ENCODE data around the gene CNOT1.
"Not testable (repeated sequence)": the region's sequence is repeated elsewhere in the genome, so short reads cannot be mapped to it uniquely, and the experiment has no call there.

The CNOT1 gene

DNA sequence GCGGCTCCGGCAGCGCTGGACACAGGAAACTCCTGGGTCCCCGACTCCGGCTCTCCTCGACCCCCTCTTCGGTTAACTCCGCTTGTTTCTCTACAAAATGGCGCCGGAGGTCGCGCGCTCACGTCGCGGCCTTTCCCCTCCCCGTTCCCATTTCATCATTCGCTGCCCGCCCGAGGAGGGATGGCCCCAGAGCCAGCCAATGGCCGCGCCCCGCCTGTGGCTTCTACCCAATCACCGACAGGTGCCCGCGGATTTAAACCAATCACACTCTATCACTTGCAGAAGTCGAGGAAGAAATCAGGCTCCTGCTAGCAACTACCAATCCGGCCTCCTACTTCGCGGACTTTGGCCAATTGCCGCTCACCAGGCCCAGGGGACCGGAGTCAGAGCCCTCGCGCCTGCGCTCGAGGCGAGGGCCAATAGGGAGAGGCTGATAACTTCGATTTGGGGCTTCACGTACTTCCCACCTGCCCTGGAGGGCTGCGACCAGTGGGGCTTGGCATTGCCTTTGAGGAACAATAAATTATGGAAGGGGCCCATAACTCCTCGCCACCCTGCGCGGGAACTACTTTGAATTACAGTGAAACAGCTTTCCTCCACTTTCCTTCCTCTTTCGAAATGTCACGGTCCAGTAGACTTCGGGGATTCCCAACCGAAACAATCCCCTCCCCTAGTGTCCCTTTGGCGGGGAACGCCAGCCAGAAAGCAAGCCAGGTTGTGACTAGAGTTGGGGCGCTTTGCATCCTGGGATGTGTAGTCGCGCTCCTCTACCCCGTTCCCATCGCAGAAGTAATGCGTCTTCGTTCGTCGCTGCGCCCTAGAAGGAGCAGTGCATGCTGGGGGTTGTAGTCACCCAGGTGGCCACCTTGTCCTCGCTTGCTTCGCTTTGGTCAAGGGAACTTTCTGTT is at the start of gene CNOT1:
TSS of gene CNOT1 (minus strand) at position 94 of the 908 bp plus-strand sequence. CDS start 30,489 bp downstream, outside the sequence.
- peak; percentile 100 for DNase-seq

DNA sequence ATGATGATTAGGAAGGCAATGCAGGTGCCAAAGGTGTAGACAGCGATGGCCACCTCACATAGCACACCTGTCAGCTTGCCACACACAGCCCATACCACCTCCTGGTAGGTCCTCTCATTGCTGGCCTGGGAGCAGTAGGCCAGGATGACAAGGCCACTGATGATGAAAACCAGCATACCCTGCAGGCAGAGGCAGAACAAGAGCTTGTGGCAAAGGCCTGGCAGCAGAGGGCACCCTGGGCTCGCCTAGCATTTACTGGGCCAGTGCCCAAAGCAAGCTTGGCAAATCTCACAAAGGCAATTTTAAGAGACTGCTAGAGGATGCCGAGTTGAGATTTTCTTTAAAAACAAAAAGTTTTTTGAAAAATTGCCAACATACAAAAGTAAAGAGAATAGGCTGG is 49.1 kb upstream of the CNOT1 start:
- no peak for DNase-seq

DNA sequence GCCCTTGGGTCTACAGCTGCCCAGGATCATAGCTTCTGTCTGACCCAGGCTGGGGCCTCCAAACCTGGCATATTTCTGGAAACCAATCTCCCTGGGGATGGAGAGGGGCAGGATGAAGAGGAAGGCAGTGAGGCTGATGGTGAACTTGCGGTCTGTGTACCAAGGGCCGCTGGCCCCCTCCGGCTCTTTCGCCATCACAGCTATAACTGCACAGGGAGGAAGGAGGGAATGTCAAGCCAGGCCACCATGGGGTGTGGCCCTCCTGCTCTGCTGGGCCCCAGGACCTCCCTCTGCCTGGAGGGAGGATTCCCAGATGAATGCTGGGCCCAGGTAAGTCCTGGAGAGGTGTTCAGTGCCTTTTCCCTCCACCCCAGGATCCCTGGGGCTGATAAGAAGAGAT is 48.6 kb upstream of the CNOT1 start:
- DNase-seq: no peak

DNA sequence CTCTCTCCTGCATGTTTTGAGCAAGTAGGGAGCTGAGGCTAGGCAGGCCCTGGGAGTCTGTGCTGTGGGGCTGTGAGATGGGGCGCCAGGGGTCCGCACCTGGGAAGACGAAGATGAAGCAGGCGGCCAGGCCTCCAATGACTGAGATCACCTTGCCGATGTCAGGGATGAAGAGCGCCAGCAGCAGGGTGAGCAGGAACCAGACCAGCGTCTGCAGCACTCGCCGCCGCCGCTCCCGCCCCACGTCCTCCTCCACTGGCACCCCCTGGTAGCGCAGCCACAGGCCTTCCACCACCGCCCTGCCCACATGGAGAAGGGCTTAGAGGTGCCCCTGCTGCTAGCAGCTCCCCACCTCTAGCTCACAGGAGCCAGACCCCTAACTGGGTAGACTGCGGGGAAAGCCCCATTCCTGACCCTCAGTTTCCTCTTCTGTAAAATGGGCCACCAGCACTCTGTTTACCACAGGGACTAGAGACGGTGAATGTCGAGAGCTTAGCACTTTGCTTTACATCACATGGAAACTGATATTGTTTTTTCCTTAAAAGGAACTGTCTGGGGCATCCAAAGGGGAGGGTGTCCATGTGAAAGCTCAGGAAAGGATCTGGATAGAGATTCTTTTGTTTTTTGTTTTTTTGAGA is 41.4 kb upstream of the CNOT1 start:
- DNase-seq: no peak

DNA sequence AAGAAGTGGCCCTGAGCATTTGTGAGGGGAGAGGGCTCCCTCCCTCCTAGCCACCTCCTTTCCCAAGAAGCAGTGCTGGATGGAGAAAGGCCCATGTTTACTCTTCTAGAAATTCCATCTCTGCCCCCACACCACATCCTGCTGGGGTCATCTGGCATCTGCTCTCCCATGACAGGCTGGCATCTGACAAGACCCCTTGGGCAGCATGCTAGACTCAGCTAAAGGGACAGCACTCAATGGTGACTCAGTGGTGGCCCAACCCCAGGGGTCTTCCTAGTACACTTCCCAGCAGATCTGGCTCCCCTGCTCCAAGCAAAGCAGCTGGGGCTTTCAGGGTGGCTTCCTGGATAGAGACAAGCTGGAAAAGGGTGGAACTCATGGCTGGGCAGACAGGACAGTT is 40.6 kb upstream of the CNOT1 start:
- DNase-seq: no peak

DNA sequence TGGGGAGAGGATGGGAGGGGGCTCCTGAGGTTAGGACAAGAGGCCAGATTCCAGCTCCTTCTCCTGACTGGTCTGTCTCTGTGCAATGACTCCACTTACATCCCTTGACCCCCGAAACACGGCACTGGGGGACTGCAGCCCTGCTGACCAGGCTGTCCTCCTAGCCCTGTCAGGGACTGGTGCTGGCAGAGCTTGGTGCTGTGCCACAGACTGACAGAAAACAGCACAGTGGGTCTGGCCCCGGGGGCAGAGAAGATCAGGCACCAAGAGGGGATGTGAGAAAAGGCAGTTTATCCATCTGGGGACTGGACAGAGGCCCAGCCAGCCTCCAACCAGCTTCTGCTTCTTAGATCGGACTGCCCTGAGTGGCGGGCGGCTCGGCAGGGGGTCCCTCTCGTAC is 35.6 kb upstream of the CNOT1 start:
- no peak for DNase-seq

DNA sequence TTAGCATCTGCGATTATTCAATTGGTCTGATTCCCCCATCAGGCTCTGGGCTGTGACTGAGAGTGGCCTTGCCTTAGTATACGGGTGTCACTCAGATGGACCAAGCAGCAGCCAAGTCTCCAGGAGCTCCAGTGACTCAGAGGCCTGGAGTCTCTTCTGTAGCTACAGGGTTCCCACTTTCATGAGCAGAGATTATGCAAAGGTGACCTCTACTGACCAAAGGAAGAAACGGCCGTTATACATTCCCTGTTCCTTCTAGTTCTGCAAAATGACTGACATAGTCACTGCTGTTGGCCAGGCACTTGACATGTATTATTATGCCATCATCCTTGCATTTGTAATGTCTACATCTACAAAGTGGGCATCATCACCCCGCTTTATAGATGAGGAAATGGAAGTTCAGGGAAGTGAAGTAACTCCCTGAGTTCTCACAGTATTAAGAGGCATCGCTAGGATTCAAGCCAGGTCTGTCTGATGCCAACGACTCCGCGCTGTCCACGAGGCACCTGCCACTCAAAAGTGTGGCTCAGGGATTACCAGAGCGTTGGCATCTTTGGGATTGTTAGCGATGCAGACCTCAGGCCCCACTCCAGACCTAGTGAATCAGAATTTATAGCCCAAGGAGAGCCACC is 31.7 kb upstream of the CNOT1 start:
- peak; percentile 54 for DNase-seq

DNA sequence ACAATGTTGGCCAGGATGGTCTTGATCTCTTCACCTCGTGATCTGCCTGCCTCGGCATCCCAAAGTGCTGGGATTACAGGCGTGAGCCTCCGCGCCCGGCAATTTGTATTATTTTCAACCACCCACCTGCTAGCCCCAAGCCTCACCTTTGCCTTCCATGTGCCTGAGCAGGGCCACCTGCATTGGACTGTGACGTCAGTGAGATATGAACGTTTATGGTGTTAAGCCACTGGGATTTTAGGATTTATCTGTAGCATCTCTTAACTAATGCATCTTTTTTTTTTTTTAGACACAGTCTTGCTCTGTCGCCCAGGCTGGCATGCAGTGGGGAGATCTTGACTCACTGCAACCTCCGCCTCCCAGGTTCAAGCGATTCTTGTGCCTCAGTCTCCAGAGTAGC is 30.3 kb upstream of the CNOT1 start:
- not testable (repeated sequence) for DNase-seq

DNA sequence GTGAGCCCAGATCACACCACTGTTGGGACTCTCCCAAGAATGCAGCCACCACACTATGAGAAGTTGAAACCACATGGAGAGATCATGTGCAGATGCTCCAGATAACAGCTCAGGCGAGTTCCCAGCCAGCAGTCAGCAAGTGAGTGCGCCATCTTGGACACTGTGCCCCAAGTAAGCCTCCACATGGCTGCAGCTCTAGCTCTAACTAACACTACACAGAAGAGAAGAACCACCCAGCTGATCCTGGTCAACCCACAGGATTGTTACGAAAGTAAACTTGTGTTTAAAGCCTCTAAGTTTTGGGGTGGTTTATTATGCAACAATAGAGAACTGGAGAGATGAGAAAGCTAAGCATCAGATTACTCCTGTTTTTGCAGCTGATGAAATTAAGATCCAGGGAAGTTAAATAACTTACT is 29.2 kb upstream of the CNOT1 start:
- no peak for DNase-seq

DNA sequence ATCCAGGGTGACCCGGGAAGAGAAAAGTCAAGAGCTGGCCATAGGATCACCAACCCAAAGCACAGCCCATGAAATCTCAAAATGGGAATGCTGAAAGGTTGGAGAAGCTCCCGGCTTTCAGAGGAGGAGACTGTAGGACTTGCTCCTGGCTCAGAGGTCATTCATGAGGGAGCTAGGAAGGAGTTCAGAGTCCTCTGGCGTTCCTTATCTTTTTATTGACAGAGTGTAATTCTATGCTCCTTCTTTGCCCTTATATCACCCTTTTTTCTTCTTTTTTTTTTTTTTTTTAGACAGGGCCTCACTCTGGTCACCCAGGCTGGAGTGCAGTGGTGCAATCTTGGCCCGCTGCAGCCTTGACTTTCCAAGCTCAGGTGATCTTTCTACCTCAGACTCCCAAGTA is 27.3 kb upstream of the CNOT1 start:
- DNase-seq: no peak

DNA sequence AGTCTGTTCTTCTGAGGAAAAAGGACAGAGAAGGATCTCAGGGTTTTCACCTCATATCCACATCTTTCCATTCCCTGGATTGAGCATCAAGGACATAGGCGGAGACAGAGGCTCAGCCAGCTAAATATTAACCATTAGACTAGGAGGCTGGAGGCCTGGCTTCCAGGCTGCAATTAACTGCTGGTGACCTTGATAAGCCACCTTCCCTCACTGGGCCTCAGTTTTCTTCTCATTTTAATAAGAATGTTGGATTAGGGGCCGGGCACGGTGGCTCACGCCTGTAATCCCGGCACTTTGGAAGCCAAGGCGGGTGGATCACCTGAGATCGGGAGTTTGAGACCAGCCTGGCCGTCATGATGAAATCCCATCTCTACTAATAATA is 25.6 kb upstream of the CNOT1 start:
- DNase-seq: no peak

DNA sequence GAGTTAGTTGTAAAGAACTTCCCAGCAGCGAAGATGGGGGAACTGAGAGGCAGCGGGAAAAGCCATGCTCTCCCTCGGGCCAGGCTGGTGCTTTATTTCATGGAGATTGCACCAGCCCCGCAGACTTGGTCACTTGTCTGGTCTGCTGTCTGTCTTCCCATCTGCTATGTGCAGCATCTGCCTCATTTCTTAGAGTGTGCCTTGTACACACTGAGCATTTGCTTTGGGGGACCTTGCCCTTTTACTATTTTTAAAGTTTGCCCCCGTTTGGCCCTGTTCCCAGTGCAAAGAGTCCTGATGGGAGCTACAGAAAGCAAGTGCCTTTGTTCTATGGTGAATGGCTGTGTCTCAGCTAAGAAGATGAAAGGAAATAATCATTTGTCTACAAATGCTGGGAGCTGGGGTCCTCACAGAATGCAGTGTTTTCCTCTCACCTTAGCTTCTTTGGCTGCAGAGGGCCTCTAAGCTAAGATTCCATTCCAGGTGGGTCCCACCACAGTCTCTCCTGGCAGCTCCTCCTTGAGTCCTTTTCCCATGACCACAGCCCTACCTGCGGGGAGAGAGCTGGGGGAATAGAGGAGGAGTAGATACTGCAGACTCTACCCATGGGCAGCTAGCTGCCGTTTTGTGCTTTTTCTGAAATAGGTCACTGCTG is 25.1 kb upstream of the CNOT1 start:
- DNase-seq: no peak

DNA sequence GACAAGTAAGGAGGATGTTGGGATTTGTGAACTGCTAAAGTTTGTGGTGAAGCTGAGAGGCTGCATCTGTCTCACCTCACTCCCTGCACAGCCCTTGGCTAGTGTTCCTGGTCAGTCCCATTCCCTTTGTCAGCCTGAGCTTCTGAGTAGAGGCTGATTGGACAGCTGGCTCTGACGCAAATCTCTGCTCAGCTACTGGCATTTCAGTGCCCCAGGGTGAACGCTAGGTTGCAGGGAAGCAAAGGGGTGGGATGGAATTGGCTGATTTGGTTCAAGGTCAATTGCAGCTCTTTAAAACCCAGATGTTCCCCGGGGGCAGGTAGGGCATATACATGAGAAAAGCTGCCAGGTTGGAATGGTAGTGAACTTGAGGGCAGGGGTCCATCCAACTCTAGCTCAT is 23.1 kb upstream of the CNOT1 start:
- DNase-seq: no peak

DNA sequence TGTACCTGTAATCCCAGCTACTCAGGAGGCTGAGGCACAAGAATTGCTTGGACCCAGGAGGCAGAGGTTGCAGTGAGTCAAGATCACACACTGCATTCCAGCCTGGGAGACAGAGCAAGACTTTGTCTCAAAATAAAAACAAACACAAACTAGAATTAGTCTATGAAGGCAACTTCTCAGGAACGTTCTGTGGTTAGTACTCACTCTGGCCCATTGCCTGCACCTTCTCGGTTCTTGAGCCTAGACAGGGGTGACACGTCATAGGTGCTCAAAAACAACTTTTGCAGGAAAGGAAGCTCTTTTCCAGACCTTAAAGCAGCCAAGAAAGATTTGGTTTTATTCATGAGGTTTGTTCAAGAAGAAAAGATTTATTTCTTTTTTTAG is 22.3 kb upstream of the CNOT1 start:
- DNase-seq: no peak

DNA sequence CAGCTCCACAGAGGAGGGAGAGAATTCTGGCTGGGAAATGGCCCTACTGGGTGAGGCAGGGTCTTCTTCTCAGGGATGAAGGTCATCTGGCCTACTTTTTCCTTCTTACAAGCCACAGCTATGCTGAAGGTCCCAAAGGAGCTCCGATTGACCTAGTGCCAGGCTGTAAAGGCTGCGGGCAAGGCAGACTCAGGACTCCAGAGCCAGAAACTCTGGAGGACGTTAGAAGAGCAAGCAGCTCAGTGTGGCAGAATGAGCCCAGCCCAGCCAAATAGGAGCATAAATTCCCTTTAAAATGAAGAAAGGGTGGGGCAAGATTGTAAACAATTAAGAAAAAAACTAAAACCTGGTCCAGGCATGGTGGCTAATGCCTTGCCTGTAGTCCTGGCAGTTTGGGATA is 20.1 kb upstream of the CNOT1 start:
- DNase-seq: no peak

DNA sequence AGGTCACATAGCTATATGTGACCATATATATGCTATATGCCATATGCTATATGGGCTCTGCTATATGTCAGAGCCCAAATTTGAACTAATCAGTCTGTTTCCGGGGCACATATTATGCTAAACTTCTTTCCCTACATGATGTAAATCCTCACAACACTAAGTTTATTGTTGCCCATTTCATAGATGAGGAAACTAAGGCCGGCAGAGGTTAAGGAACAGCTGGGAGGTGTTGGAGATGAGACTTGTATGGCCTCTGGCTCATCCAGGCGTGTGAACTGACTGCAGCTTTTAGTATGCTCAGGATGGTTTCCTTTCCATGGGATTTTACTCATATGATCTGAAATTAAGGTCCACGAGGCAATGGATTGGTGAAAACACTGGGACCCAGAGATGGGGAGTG is 17.5 kb upstream of the CNOT1 start:
- DNase-seq: no peak

DNA sequence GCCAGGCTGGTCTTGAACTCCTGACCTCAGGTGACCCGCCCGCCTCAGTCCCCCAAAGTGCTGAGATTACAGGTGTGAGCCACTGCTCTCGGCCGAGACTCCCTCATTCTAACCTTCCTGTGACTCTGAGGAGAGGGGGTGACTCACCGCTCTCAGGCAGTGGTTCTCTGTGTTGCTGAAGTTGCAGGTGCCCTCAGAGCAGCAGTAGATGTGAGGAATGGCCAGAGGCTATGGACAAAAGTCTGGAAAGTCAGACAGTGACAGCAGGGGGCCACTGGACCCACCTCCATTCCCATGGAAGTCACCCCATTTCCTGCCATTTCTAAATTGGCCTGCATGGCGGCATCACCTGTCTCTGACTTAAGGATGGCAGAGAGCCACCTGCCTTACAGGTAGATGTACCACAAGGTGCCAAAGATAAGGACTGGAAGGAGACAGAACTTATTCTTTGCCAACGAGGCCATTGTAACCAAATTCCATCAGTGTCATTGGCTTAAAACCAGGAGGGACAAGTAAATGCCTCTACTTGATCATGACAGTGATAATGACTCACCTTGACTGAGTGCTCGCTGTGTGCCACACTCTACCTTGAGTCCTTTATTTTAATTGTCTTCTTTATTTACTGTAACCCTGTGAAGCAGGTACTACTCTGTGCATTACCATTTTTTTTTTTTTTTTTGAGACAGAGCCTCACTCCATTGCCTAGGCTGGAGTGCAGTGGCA is 15.3 kb upstream of the CNOT1 start:
- no peak for DNase-seq

DNA sequence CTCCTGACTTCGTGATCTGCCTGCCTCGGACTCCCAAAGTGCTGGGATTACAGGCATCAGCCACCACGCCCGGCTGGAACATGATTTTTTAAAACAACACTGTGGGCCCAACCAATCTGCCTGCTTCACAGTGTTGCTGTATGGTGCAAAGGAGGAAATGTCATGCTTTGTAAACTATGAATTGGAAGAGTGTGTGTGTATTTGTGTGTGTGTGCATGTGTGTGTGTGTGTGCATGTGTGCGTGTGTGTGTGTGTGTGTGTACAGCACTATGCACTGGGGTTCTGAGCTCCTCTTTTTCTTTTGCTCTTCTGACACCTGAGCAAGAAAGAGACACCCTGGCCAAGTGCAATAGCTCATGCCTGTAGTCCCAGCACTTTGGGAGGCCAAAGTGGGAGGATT is 14.5 kb upstream of the CNOT1 start:
- DNase-seq: no peak

DNA sequence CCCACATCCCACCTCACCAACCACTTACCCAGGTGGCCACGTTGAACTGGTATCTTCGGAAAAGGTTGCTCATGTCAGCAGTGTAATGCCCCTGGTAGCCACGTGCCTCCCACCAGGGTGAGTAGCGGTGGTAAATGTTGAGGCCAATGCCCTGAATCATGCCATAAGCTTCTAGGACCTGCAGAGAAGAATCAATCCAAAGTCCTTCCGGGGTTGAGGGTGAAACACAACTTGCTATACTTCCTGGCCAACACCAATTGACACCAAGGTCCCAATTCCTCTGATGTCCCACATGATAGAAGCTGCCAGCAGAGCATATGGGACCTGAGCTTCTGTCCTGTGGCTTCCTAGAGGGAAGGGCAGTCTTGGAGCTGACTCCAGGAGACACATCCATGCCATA is 11.3 kb upstream of the CNOT1 start:
- DNase-seq: no peak

DNA sequence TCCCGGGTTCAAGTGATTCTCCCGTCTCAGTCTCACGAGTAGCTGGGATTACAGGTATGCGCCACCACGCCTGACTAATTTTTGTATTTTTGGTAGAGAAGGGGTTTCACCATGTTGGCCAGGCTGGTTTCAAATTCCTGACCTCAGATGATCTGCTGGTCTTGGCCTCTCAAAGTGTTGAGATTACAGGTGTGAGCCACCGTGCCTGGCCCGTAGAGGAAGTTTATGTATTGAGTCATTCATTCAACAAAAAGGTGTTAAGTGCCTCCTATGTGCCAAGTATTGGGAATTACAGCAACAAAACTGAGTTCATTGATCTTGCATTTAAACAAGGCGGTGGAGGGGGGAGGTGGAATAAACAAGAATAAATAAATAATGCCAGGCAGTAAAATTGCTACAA is 10.2 kb upstream of the CNOT1 start:
- no peak for DNase-seq

DNA sequence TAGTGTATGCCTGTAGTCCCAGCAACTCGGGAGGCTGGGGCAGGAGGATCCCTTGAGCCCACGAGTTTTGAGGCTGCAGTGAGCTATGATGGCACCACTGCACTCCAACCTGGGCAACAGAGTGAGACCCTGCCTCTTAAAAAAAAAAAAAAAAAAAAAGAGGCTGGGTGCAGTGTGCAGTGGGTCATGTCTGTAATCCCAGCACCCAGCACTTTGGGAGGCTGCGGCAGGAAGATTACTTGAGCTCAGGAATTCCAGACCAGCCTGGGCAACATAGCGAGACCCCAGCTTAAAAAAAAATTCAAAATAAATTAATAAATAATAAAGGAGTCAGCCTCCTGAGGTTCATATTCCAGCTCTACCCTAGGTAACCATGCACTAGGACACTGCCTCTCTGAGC is 9.6 kb upstream of the CNOT1 start:
- no peak for DNase-seq

DNA sequence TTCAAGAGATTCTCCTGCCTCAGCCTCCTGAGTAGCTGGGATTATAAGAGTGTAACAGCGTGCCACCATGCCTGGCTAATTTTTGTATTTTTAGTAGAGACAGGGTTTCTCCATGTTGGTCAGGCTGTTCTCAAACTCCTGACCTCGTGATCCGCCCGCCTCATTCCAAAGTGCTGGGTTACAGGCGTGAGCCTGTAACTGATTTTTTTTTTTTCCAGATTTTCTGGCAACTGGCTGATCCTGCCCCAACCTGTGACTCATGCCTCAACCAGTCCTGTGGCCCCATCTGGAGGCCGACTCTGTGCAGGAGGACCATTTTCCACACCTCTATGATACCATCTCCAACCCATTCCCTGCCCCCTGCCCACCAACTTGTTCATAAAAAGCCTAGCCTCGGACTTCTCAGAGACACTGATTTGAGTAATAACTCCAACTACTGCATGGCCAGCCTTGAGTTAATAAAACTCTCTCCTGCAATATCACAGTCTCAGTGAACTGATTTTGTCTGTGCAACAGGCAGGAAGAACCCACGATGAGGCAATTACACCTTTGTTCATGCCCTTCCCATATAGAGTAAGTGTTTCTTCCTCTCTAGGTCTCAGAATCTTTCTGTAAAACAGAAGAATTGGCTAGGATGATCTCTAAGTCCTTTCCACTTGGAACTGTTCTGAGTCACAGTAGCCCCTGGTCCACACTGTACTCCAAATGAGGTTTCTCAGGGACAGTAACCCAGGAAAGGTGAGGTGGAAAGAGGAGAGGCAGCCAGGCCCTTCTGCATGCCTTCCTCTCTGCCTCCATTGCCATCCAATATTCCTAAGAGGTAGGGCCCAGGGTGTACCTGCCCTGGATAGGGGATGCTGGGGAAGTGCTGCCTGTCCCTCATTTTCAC is 8.8 kb upstream of the CNOT1 start:
- peak; percentile 52 for DNase-seq
